Breast epithelium (tissue), 3 donors: ENCODE results near the gene RNF186.

Experiments used
- POLR2A ChIP-seq: fragments of 450-650 bp; IDR thresholded peaks from one replicate; pipeline ENCODE4 v1.6.1; 2016; ENCODE audit warnings: antibody characterized with exemption, mild to moderate bottlenecking, moderate library complexity
- POLR2AphosphoS5 ChIP-seq, 3 donors: sonication (generic); formaldehyde crosslinking; IDR thresholded peaks; one replicate each; pipeline ENCODE4 v1.6.1; 2017; ENCODE audit warnings: antibody characterized with exemption in 3 of 3

DNA sequence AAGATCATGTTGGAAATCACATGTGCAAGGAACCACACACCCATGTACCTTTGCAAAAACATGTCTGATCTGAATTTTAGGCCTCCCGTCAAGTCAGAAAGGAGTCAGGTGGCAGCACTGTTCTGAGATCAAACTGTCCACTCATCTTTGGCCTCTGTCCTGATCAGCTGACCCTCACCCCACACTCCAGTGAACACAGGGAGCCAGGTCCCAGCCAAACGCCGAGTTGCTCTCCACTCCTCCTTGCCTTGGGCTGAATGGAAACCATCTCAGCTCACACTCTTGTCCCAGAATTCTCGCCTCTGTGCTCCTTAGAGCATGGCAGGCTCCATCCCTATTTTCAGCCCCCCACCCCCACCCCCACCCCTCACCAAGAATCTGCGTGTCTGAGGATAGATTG lies 4.6 kb upstream of the RNF186 start:
- no peak for TF ChIP-seq POLR2A
- no peak for TF ChIP-seq POLR2AphosphoS5 (IDR thresholded peaks at IDR 0.05)
